Measurements from ENCODE around the gene PTPN22.

The PTPN22 gene

DNA sequence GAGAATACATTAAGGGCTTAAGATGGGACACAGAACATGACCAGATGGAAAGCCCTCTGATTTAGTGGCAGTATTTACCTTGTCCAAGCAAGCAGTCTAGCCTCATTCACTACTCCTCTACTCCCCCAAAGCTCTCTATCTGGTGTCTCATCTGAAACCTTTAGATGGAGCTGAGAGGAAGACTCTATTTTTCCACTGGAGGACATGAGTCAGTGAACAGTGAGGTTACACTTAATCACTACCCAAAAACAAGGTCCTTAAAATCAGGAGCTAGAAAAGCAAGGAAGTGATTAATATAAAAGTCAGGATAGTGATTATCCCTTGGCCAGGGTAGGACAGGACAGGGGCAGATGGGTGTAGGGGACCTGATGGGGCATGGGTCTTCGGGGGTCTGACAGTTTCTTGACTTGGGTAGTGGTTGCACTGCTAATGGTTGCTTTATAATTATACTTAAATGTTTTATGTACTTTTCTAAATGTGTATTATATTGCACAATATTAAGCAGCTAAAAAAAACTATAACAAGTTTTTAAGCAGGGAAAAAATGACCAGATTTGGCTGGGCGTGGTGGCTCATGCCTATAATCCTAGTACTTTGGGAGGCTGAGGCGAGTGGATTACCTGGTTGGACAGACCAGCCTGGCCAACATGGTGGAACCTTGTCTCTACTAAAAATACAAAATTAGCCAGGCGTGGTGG, 3.0 kb downstream of the PTPN22 start:
- TF ChIP-seq, protein P1, sequence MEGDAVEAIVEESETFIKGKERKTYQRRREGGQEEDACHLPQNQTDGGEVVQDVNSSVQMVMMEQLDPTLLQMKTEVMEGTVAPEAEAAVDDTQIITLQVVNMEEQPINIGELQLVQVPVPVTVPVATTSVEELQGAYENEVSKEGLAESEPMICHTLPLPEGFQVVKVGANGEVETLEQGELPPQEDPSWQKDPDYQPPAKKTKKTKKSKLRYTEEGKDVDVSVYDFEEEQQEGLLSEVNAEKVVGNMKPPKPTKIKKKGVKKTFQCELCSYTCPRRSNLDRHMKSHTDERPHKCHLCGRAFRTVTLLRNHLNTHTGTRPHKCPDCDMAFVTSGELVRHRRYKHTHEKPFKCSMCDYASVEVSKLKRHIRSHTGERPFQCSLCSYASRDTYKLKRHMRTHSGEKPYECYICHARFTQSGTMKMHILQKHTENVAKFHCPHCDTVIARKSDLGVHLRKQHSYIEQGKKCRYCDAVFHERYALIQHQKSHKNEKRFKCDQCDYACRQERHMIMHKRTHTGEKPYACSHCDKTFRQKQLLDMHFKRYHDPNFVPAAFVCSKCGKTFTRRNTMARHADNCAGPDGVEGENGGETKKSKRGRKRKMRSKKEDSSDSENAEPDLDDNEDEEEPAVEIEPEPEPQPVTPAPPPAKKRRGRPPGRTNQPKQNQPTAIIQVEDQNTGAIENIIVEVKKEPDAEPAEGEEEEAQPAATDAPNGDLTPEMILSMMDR (IDR thresholded peaks at IDR 0.05), result no peak

DNA sequence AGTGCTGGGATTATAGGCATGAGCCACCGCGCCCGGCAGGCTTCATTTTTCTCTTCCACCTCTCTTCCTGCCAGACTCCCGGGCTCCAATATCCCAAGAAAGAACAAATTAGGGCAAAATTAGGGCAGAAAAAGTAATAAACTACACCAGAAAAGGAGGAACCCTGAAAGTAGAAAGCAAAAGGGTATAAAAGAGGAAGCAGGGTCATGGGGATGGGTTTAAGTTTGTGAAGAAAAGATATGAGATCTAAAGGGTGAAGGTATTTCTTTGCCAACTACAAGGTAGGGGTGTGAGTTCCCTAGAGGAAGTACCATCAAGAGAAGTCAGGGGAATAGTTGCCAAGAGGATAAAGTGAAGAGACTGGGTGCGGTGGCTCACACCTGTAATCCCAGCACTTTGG, 9.9 kb downstream of the PTPN22 start:
- TF ChIP-seq, protein P1 (IDR thresholded peaks at IDR 0.05), result no peak

DNA sequence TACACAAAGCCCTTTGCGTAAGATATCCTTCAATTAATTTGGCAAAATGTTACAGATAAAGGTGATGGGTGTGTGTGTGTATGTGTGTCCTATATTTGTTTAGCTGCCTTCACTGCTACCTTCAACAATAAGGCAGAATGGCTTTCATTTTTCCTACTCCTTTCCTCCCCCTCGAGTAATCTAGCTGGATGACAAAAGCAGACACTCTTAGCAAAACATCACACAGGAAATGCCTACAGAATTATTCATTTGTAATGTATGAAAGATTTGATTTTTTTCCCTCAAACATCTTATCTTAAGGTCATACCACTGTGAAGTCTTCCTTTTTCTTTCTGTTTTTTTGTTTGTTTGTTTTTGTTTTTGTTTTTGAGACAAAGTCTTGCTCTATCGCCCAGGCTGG, 10.6 kb downstream of the PTPN22 start:
- TF ChIP-seq, protein P1 (IDR thresholded peaks at IDR 0.05), result no peak

DNA sequence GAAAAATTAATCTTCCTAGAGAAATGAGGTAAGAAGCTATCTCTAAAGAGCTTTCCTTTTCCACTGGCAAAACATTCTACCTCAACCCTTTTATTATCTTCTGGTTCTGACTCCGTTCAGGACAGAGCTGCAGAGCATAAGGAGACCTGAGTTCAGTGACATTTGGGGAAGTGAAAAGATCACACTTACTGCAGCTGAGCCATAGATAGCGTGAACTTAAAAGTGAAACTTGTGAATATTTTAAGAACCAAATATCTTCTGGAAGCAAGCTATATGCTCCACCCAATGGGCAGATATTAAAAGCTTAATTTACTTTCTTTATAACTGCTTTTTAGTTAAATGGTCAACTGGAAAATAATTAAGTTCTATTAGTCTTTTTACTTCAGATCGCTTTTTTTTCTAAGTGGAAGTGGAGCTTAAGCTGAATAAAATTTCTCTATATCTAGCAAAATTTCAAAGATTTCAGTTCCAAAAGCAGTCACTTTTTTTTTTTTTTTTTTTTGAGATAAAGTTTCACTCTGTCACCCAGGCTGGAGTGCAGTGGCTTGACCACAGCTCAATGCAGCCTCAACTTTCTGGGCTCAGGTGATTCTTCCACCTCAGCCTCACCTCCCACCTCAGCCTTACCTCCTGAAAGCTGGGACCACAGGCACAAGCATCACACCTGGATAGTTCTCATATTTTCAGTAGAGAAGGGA, 11.9 kb downstream of the PTPN22 start:
- TF ChIP-seq, protein P1 (IDR thresholded peaks at IDR 0.05), result no peak

DNA sequence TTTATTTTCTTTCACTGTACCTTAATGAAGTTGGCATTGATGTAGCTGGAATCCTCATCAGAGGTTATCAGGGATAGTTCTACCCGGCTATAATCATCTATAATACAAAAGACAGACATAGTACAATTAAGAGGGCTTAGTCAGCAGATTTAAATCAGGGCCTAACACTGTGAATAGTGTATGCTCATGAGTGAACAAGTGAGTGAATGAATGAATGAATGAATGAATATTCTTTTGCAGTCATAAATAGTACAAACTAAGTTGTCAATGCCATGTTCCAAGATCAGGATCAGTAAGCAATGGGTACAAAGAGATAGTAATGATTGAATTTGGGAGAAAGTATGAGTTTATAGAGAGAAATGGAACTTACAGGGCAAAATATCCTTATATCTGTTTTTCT, 12.5 kb downstream of the PTPN22 start:
- TF ChIP-seq, protein P1 (IDR thresholded peaks at IDR 0.05), result no peak

DNA sequence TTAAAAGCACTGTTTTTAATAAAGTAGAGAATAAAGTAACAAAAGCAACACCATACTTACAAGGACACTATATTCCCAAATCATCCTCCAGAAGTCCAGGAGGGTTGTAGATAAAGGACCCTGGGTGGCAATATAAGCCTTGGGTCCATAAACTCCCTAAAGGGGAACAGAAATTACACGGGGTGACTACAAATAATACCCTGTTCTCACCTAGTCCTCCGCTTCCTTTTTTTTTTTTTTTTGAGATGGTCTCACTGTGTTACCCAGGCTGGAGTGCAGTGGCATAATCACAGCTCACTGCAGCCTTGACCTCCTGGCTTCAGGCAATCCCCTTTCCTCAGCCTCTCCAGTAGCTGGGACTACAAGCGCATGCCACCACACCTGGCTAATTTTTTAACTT, 13.1 kb downstream of the PTPN22 start:
- TF ChIP-seq, protein P1 (IDR thresholded peaks at IDR 0.05), result no peak

DNA sequence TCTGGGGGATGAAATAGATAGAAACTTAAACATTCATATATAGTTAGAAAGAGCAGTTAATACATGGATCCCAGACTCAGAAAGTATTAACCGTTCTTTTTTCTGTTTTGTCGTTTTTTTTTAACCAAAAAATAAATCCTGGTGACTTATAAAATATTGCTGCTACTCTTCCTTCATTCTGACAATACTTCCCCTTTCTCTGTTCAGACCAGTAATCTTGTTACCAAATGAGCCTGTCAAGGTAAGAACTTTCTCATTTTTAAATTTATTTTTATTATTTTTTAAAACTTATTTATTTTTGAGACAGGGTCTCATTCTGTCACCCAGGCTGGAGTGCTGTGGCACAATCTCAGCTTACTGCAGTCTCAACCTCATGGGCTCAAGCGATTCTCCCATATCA, 13.7 kb downstream of the PTPN22 start:
- TF ChIP-seq, protein P1 (IDR thresholded peaks at IDR 0.05), result no peak
